ENCODE data around the gene SLC12A9. TPM values are rescaled to one million over a fixed set of nuclear protein-coding genes. Genes with fewer than 3 reads are reported as not detected.

The SLC12A9 gene
- total RNA-seq, 4 donors from 2014 or later: 21.0 to 46.2 (median 23.1) TPM

- H3K36me3 ChIP-seq: peaks cover 0 to 59% (median 28%) of the 10 kb centered on the region in 4 donors
- DNase-seq: no peak
- WGBS, 2 donors (ENCODE audit: low coverage in 1 of 2): 80 to 89% methylated on average over 1 to 27 of the region's 27 CpGs
- TF ChIP-seq EP300 (IDR thresholded peaks at IDR 0.05; ENCODE audit: low read depth) (no peak), POLR2AphosphoS5 (IDR thresholded peaks at IDR 0.05) (no peak), CTCF (IDR thresholded peaks at IDR 0.05) (no peak)
- H3K27ac ChIP-seq: peak overlapping the region in 1 of 4 donors; percentile 95
- H3K27me3 ChIP-seq: no peaks in the 10 kb centered on the region
- no peaks in the 10 kb centered on the region for H3K9me3 ChIP-seq
- in situ Hi-C loops (cut with MboI; ENCODE audit: low pct_ligation_motif_present in 1 of 4, low pct_unique_long_range_greater_than_20kb in 1 of 4, low sequenced_read_pairs in 3 of 4) (no loop called here), intact Hi-C loops (cut with DNase I; ENCODE audit: low total_unique reads) (no loop called here)
- no peak overlapping the region for H3K4me3 ChIP-seq
- peaks cover 26 to 41% (median 30%) of the 10 kb centered on the region in 4 donors for H3K4me1 ChIP-seq
Measured at GRCh38 chr7:100886142-100886935, 33.8 kb downstream of the SLC12A9 start.

GRCh38 chr7:100886936-100887515 lies 34.5 kb downstream of the SLC12A9 start:
- TF ChIP-seq CTCF (IDR thresholded peaks at IDR 0.05) (no peak), POLR2AphosphoS5 (IDR thresholded peaks at IDR 0.05) (no peak), EP300 (IDR thresholded peaks at IDR 0.05; ENCODE audit: low read depth) (no peak), POLR2A (IDR thresholded peaks at IDR 0.05) (no peak)
- Histone ChIP-seq H3K9me3 (no peaks in the 10 kb centered on the region), H3K4me1 (peaks cover 26 to 42% (median 30%) of the 10 kb centered on the region in 4 donors), H3K4me3 (no peak overlapping the region), H3K36me3 (peaks cover 0 to 52% (median 24%) of the 10 kb centered on the region in 4 donors), H3K27me3 (no peaks in the 10 kb centered on the region), H3K27ac (peak overlapping the region; percentile 94 to 100 (median 96))
- in situ Hi-C loops (cut with MboI; ENCODE audit: low pct_ligation_motif_present in 1 of 4, low pct_unique_long_range_greater_than_20kb in 1 of 4, low sequenced_read_pairs in 3 of 4) (no loop called here), intact Hi-C loops (cut with DNase I; ENCODE audit: low total_unique reads) (no loop called here)
- no peak for DNase-seq
- WGBS, 2 donors (ENCODE audit: low coverage in 1 of 2): 50 to 85% methylated on average over 3 to 25 of the region's 25 CpGs

GRCh38 chr7:100887516-100888290 lies 35.2 kb downstream of the SLC12A9 start:
- H3K9me3 ChIP-seq: no peaks in the 10 kb centered on the region

More at GRCh38 chr7:100887516-100888290, 35.2 kb downstream of the SLC12A9 start:
- TF ChIP-seq POLR2AphosphoS5 (IDR thresholded peaks at IDR 0.05): no peak
- TF ChIP-seq POLR2A (IDR thresholded peaks at IDR 0.05): no peak
- TF ChIP-seq CTCF (IDR thresholded peaks at IDR 0.05): no peak
- no peak for TF ChIP-seq EP300 (IDR thresholded peaks at IDR 0.05; ENCODE audit: low read depth)
- H3K36me3 ChIP-seq: peaks cover 0 to 45% (median 21%) of the 10 kb centered on the region in 4 donors
- H3K27me3 ChIP-seq: no peaks in the 10 kb centered on the region
- H3K27ac ChIP-seq: peak overlapping the region; percentile 94 to 100 (median 96)
- peak; percentile 77 for DNase-seq
- intact Hi-C loops (cut with DNase I; ENCODE audit: low total_unique reads) (no loop called here), in situ Hi-C loops (cut with MboI; ENCODE audit: low pct_ligation_motif_present in 1 of 4, low pct_unique_long_range_greater_than_20kb in 1 of 4, low sequenced_read_pairs in 3 of 4) (no loop called here)
- peaks cover 26 to 42% (median 30%) of the 10 kb centered on the region in 4 donors for H3K4me1 ChIP-seq
- no peak overlapping the region for H3K4me3 ChIP-seq
- 16 to 45% methylated on average over 3 to 21 of the region's 21 CpGs for WGBS, 2 donors (ENCODE audit: low coverage in 1 of 2)
